Stimulated activated CD4-positive, alpha-beta T cell treated with anti-CD3 and anti-CD28 coated beads, Interleukin-1b, Interleukin-23, amount 100 ng/mL, for 24 hours (primary cell): ENCODE results near the gene CAMTA1.

Source experiments
- DNase-seq, 4 experiments: peaks; one replicate each; pipeline ENCODE4 v3.0.0-alpha.2; 2020; ENCODE audit warnings: low read depth in 4 of 4, low spot score in 1 of 4

Gene CAMTA1

DNA sequence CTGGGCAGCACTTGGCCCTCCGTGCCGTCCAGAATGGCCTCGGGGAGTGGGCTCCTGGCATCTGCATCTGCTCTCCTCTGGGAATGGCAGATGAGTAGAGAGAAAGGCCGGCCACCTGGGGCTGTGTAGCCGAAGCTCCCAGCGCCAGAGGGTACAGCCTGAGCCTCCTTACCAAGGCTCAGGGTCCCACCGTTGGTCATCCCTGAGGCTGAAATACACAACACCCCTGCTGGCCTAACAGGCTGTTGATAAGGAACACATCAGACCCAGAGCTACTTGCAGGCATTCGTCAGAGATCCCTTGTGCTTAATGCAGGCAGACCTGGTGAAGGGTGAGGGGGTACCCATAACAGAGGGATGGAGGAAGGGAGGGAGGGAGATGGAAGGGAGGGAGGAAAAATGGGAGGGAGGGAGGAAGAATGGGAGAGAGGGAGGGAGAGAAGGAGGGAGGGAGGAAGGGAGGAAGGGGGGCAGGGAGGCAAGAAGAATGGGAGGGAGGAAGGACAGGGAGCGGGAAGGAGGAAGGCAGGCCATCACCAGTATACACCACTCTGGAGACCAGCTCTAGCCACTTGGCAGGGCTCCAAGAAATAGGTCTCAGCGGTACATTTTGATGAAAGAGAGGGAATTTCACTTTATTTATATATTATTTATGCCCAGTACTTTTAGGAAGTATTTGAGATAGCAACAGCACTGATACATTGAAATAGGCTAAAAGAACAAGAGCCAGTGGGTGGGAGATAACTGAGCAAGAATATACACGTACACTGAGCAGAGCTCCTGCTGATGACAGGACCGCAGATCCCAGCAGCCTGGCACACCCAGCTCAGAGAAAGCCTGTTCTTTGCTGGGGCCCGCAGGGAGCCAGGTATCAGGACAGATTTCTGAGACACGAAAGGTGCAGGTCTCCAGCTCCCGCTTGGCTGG is 670.8 kb downstream of the CAMTA1 start:
- no peak for DNase-seq

- DNase-seq: no peak
These were observed 671.4 kb downstream of the CAMTA1 start for GRCh38 chr1:7456722-7457082.

- DNase-seq: no peak
These were observed 672.6 kb downstream of the CAMTA1 start for GRCh38 chr1:7457811-7458210.

- DNase-seq: no peak
These were observed 673.7 kb downstream of the CAMTA1 start for GRCh38 chr1:7458946-7459345.

DNA sequence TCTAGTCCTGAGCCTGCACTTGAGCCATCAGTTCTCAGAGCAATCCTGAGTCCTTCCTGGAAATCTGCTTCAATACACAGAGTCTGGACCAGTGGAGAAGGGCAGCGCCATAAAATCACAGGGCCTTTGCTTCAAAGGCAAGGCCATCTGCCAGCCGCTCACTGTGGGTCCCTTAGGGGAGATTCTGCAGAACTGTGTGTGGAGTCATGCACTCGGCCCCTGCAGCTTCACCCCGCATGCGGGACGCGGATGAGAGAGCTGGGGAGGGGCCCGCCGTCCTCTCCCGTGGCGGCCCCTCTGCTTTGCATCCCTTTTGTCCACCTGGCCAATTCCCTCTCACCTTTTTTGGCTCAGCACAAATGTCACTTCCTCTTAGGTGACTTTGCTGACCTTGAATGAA is 674.7 kb downstream of the CAMTA1 start:
- no peak for DNase-seq

- no peak for DNase-seq
These were observed 675.6 kb downstream of the CAMTA1 start for GRCh38 chr1:7460807-7461206.

GRCh38 chr1:7462617-7463016 is 677.4 kb downstream of the CAMTA1 start:
- DNase-seq: no peak

- DNase-seq: no peak
These were observed 678.3 kb downstream of the CAMTA1 start for GRCh38 chr1:7463526-7463925.

- no peak for DNase-seq
These were observed 679.5 kb downstream of the CAMTA1 start for GRCh38 chr1:7464736-7465135.

- DNase-seq: no peak
These were observed 682.4 kb downstream of the CAMTA1 start for GRCh38 chr1:7467476-7468175.

- DNase-seq: no peak
These were observed 683.0 kb downstream of the CAMTA1 start for GRCh38 chr1:7468248-7468647.

DNA sequence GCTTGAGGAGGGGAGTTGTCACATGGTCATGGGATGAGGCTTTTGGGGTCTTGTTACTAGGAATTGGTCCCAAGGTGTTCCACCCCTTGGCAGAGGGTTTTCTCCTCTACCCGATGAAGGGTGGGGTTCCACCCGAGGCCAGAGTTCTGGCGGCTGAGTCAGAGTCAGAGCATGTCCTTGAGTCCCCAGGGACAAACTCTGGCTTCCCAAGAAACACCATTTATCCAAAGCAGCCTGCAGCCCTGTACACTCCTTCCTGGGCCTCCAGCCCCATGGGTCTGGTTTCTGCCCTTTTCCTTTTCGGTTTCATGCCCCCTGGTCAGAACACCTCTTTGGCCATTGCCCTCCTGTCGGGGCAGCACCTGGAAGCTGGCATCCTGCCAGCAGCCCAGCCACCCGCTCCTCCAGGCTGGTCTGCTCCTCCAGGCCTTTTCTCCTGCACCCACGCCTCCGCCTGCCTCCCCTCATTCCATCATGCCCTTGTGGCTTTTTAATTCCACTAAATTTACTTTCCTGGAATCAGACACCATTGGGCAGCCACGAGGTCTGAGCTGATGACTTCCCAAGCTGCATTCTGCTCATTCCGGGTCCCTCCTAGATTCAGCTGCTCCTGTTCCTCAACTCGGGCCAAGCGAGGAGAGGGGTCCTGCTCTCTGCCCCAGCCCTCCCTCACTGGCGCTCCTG is 684.1 kb downstream of the CAMTA1 start:
- DNase-seq: no peak

GRCh38 chr1:7470904-7471638 is 685.8 kb downstream of the CAMTA1 start:
- no peak for DNase-seq

DNA sequence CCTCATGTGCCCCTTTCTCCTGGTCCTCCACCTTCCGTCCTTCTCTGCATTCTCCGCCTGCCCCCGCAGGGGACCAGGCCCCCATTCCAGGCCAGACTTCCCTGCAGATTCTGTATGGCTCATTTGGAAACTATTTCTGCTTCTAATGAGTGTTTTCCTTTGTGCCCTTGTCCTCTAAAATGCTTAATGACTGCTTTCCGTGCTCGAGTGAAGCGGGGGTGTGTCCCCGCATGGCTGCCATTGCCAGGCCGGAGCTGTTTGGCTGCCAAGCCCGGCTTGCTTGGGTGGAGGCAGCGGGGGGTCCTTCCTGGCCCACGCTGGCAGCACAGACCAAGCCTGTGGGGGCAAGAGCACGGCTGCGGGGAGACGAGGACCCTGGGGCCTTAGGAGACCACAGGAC is 686.6 kb downstream of the CAMTA1 start:
- DNase-seq: no peak

DNA sequence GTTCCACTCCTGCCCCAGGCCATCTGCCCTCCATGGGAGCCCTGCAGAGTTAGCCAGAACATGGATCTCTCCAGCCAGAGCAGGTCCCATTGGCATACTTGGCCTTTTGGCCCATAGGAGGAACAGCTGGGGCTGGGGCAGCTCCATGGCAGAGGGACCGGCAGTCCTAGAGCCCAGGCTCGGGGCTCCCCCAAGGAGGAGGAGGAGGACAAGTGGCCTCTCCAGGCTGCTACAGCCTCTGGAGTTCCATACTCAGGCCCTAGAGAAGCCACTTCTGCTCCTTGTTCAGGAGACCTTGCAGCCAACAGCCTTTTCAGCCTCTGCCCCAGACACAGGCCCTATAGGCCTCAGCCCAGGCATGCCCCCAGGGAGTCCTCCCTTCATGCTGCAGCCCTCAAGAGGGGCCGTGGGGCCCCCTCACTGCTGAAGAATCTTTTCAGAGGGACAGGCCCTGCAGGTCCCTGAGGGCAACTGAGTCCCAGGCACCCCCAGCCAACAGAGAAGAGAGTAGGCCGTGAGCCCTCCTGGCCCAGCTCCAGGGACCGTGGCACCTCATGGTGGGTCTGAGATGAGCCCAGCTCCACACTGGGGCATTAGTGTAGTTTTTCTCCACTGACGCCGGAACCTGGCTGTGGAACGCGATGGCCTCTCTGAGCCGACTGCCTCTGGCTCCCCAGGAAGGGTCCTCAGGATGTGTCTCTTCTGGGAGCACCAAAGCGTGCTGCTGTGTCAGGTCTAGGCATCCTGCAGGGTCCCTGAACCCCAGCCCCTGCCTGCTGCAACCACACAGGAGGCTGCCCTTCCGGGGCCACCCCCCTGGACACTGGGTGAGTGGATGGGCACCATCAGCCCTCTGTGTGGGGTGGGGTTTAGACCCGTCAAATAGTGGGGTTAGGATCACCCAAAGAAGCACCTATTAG is 688.2 kb downstream of the CAMTA1 start:
- no peak for DNase-seq

GRCh38 chr1:7474143-7474490 is 688.9 kb downstream of the CAMTA1 start:
- DNase-seq: no peak

DNA sequence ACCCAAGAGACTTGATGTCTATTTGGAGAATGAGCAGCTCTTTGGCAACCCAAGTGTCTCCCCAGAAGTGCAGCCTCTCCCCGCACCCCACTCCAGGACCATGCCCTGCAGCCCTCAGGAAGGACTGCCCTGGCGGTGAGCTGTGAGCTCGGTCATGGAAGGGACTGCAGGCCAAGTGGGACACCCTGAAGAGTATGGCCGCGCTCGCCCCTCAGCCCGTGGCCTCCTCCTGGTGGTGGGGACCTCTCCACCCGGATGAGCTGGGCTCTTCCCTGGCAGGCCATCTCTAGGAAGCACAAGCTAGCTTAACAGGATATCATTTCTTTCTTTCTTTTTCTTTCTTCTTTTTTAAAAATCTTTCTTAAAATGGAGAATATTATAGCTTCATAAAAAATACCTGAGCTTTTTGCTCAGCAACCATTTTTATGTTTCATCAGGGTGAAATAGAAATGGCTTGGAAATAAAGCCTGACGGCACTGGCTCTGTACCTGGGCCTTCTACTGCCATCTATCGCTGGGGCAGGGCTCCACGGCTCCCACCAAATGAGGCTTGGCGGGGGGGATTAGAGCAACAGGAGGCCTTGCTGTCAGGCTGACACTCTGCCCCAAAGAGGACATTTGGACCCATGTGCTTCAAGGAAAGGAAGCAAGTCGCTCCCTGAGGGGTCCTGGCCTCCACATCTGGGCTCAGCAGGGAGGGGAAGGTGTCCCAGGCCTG is 689.7 kb downstream of the CAMTA1 start:
- DNase-seq: no peak

DNA sequence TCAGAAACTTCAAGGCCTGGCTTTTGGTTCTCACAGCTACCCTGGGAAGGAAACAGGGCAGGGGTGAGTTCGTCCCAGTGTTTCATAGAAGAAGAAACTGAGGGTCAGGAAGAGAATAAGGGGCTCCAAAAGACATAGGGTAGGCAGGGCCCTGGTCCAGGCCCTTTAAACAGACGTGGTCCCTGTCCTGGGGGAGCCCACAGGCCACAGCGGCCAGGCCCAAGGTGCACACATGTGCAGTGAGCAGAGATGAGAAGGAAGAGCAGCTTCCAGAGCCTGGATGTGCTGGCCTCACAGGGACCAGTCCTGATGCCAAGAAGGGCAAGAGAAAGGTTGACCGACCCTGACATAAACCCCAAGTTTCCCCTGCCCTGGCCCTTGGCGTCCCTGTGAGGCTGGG is 690.4 kb downstream of the CAMTA1 start:
- no peak for DNase-seq

GRCh38 chr1:7476402-7476801 is 691.1 kb downstream of the CAMTA1 start:
- DNase-seq: no peak
